ENCODE results near the gene TMEM139. TPM values are rescaled to one million over a fixed set of nuclear protein-coding genes. Genes with fewer than 3 reads are reported as not detected.

Gene TMEM139
- 19.1 and 26.2 TPM in 2 replicates for total RNA-seq (2022)
- percentile 58 among the genes with signal in this experiment for Bru-seq, nascent RNA
- BruChase-seq, experiment 1, labeled RNA remaining after a 2-hour chase = percentile 67 among the genes with signal in this experiment
- percentile 58 among the genes with signal in this experiment for BruChase-seq, experiment 2, labeled RNA remaining after a 6-hour chase
- long read RNA-seq, partial matches to known transcripts = 1 of 16 reads
- long read RNA-seq, other reads (novel, unspliced or antisense) = 7 of 16 reads

DNA sequence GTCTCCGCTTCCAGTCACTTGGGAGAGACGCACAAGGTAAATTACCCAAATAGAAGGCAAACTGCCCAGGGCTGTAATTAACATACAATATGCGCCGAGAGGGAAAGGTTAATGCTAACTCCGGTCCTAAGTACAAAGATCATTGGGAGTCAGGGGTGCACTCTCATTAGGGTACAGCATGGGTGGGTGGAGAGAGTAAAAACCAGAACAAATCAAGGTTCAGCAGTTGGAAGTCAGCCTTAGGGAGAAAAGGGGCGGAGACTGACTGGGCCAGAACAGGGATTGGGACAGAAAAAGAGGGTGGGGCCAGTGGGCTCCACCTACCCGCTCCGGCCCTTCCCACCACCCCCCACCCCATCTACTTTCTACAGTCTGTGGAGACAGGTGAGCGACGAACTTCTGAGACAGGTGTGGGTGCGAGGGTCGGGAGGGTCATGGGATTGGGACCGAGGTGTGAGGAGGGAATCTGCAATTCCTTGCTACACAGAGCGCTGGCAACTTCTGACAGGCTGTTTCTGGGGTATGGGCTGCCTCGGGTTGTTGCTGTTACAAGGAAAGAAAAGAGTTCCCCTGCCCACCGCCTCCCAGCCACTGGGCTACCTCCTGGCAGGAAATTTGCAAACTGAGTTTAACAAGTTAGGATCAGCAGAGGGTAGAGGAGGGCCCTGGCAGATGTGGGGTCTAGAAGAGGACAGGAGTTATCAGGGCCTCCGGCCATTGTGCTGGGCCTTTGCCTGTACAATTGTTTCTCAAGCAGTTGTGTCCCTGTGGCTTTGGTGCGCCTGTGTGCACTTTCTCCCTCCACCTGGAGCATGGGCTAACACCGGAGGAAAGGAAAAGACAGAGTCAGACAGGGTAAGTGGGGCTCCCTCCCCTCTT is at the start of gene TMEM139:
Gene TMEM139, plus strand, starts transcription at position 368 of the 879 bp plus-strand sequence. CDS start 1,000 bp downstream, outside the sequence.
- POLR2A ChIA-PET = interaction anchor here (0.9 kb wide), 1 partner anchor 85 kb away, joined by 4 read pairs; no protein-coding TSS in a partner anchor
- no peaks in the 10 kb centered on the region for H3K9me3 ChIP-seq
- TF ChIP-seq CTCF (IDR thresholded peaks at IDR 0.05; ENCODE audit: insufficient read depth in 1 of 2, low read depth in 1 of 2, low read length in 1 of 2, severe bottlenecking in 1 of 2, unreplicated experiment in 1 of 2) = no peak
- no peaks in the 10 kb centered on the region for H3K27me3 ChIP-seq (replicated peaks; ENCODE audit: control insufficient read depth, insufficient read depth, low read length)
- H3K4me1 ChIP-seq = peaks cover 41% of the 10 kb centered on the region
- H3K4me3 Mint-ChIP-seq (ENCODE audit: unreplicated experiment) = peak within 1 kb of the TSS; percentile 86
- peaks cover 41% of the 10 kb centered on the region for H3K4me1 Mint-ChIP-seq (ENCODE audit: low read depth, unreplicated experiment)
- H3K9me3 Mint-ChIP-seq (ENCODE audit: unreplicated experiment) = no peaks in the 10 kb centered on the region
- no TSS peak for BruUV-seq (replicated peaks)
- peak within 1 kb of the TSS; percentile 85 for H3K27ac Mint-ChIP-seq (ENCODE audit: unreplicated experiment)
- no peaks in the 10 kb centered on the region for H3K27me3 Mint-ChIP-seq (ENCODE audit: insufficient read depth, unreplicated experiment)
- no peaks in the 10 kb centered on the region for H3K36me3 ChIP-seq (ENCODE audit: control insufficient read depth, insufficient read depth, low read length)
- peaks cover 25% of the 10 kb centered on the region for H3K36me3 Mint-ChIP-seq (ENCODE audit: insufficient read depth, unreplicated experiment)
- DNase-seq = peak; percentile 83 to 92
- CTCF ChIA-PET = interaction anchor here (1.3 kb wide), 1 partner anchor 21 kb away, joined by 4 read pairs; the partner anchor contains the start of gene GSTK1
- peak within 1 kb of the TSS; percentile 42 for H3K4me3 ChIP-seq (ENCODE audit: low read depth, low read length)
- intact Hi-C loops (cut with micrococcal nuclease; ENCODE audit: unreplicated experiment) = loop anchor here (1.0 kb wide), 2 partner anchors 22 to 42 kb away; partner anchors contain the start of gene GSTK1

DNA sequence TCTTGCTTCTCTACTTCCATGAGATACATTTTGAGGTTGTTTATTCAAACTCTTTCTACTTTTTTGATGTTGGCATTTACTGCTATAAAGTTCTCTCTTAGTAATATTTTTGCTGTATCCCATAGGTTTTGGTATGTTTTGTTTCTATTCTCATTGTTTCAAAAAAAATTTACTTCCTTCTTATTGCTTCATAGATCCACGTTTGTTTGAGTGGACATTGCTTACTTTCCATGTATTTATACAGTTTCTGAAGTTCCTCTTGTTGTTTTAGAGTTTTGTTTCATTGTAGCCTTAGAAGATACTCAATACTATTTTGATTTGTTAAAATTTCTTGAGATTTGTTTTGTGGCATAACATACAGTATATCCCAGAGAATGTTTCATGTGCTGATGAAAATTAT is 49.2 kb upstream of the TMEM139 start:
- peaks cover 26% of the 10 kb centered on the region for H3K9me3 Mint-ChIP-seq (ENCODE audit: unreplicated experiment)
- peaks cover 13% of the 10 kb centered on the region for H3K27me3 Mint-ChIP-seq (ENCODE audit: insufficient read depth, unreplicated experiment)
- H3K4me1 ChIP-seq = no peaks in the 10 kb centered on the region
- no peak overlapping the region for H3K4me3 ChIP-seq (ENCODE audit: low read depth, low read length)
- H3K9me3 ChIP-seq = no peaks in the 10 kb centered on the region; the same call in 1 of the 2 replicates
- no peak overlapping the region for H3K27ac Mint-ChIP-seq (ENCODE audit: unreplicated experiment)
- ChIA-PET CTCF (no interaction called here), POLR2A (no interaction called here)
- no peaks in the 10 kb centered on the region for H3K36me3 Mint-ChIP-seq (ENCODE audit: insufficient read depth, unreplicated experiment)
- H3K4me3 Mint-ChIP-seq (ENCODE audit: unreplicated experiment) = no peak overlapping the region
- H3K36me3 ChIP-seq (ENCODE audit: control insufficient read depth, insufficient read depth, low read length) = no peaks in the 10 kb centered on the region
- intact Hi-C loops (cut with micrococcal nuclease; ENCODE audit: unreplicated experiment) = no loop called here
- DNase-seq = no peak
- H3K27me3 ChIP-seq (replicated peaks; ENCODE audit: control insufficient read depth, insufficient read depth, low read length) = no peaks in the 10 kb centered on the region
- no peak for TF ChIP-seq CTCF (IDR thresholded peaks at IDR 0.05; ENCODE audit: insufficient read depth in 1 of 2, low read depth in 1 of 2, low read length in 1 of 2, severe bottlenecking in 1 of 2, unreplicated experiment in 1 of 2)
- no peaks in the 10 kb centered on the region for H3K4me1 Mint-ChIP-seq (ENCODE audit: low read depth, unreplicated experiment)
- no TSS peak for BruUV-seq (replicated peaks)

GRCh38 chr7:143236408-143236990 is 48.3 kb upstream of the TMEM139 start:
- no peak for DNase-seq
- intact Hi-C loops (cut with micrococcal nuclease; ENCODE audit: unreplicated experiment) = no loop called here
- Histone ChIP-seq H3K4me1 (no peaks in the 10 kb centered on the region; the same call in 1 of the 2 replicates), H3K36me3 (ENCODE audit: control insufficient read depth, insufficient read depth, low read length) (no peaks in the 10 kb centered on the region), H3K9me3 (no peaks in the 10 kb centered on the region; the same call in 1 of the 2 replicates), H3K4me3 (ENCODE audit: low read depth, low read length) (no peak overlapping the region), H3K27me3 (replicated peaks; ENCODE audit: control insufficient read depth, insufficient read depth, low read length) (no peaks in the 10 kb centered on the region)
- Mint-ChIP-seq H3K27ac (ENCODE audit: unreplicated experiment) (no peak overlapping the region), H3K36me3 (ENCODE audit: insufficient read depth, unreplicated experiment) (no peaks in the 10 kb centered on the region), H3K9me3 (ENCODE audit: unreplicated experiment) (peaks cover 26% of the 10 kb centered on the region), H3K27me3 (ENCODE audit: insufficient read depth, unreplicated experiment) (peaks cover 13% of the 10 kb centered on the region), H3K4me1 (ENCODE audit: low read depth, unreplicated experiment) (no peaks in the 10 kb centered on the region), H3K4me3 (ENCODE audit: unreplicated experiment) (no peak overlapping the region)
- ChIA-PET CTCF (no interaction called here), POLR2A (no interaction called here)
- TF ChIP-seq CTCF (IDR thresholded peaks at IDR 0.05; ENCODE audit: insufficient read depth in 1 of 2, low read depth in 1 of 2, low read length in 1 of 2, severe bottlenecking in 1 of 2, unreplicated experiment in 1 of 2) = no peak
- no TSS peak for BruUV-seq (replicated peaks)
